Metanephros (tissue), 2 donors: ENCODE data around the gene ATP6V1G1. TPM values are rescaled to one million over a fixed set of nuclear protein-coding genes. Genes with fewer than 3 reads are reported as not detected.

Source experiments
- small RNA-seq: library from RNA; depleted of rRNA; stranded (forward); fragments of <200 nt; gene quantifications from one replicate; pipeline ENCODE3, GENCODE V24; 2014; ENCODE audit warnings: low replicate concordance
- total RNA-seq: library from RNA; depleted of rRNA; stranded (reverse); fragments of >200 nt; gene quantifications from one replicate; pipeline ENCODE4 v1.2.3, GENCODE V29; 2014

ATP6V1G1 gene
- 120 TPM for total RNA-seq

GRCh38 chr9:114587345-114588202 lies at the start of gene ATP6V1G1:
Gene ATP6V1G1, plus strand, starts transcription at chr9:114587769. Its CDS starts 70 bp downstream, at chr9:114587839.

Small RNAs within 50 kb of the gene (small RNA-seq; reads per million reads assigned to genes)
- gene RF00019: not detected

Other genes starting within 250 kb of the ATP6V1G1 start
- 23.8 TPM for gene AKNA, start 199.8 kb upstream of the ATP6V1G1 start, total RNA-seq
- 7.8 TPM for gene WHRN, start 82.3 kb upstream of the ATP6V1G1 start, total RNA-seq
- 7.7 TPM for gene TMEM268, start 23.5 kb downstream of the ATP6V1G1 start, total RNA-seq
- not detected for gene TEX53, start 70.0 kb downstream of the ATP6V1G1 start, total RNA-seq
- gene TEX48, start 94.4 kb downstream of the ATP6V1G1 start, total RNA-seq: not detected
- 5.8 TPM for gene TNFSF15, start 218.3 kb downstream of the ATP6V1G1 start, total RNA-seq